Stimulated activated CD8-positive, alpha-beta memory T cell treated with anti-CD3 and anti-CD28 coated beads, Interleukin-4, amount 100 ng/mL, for 48 hours (primary cell): Measurements from ENCODE around the gene HAND2.
A peak's percentile ranks its signal among the peaks of the same experiment; 100 is the strongest.

Experiments used
- DNase-seq: peaks from one replicate; pipeline ENCODE4 v3.0.0-alpha.2; 2020

HAND2 gene

DNA sequence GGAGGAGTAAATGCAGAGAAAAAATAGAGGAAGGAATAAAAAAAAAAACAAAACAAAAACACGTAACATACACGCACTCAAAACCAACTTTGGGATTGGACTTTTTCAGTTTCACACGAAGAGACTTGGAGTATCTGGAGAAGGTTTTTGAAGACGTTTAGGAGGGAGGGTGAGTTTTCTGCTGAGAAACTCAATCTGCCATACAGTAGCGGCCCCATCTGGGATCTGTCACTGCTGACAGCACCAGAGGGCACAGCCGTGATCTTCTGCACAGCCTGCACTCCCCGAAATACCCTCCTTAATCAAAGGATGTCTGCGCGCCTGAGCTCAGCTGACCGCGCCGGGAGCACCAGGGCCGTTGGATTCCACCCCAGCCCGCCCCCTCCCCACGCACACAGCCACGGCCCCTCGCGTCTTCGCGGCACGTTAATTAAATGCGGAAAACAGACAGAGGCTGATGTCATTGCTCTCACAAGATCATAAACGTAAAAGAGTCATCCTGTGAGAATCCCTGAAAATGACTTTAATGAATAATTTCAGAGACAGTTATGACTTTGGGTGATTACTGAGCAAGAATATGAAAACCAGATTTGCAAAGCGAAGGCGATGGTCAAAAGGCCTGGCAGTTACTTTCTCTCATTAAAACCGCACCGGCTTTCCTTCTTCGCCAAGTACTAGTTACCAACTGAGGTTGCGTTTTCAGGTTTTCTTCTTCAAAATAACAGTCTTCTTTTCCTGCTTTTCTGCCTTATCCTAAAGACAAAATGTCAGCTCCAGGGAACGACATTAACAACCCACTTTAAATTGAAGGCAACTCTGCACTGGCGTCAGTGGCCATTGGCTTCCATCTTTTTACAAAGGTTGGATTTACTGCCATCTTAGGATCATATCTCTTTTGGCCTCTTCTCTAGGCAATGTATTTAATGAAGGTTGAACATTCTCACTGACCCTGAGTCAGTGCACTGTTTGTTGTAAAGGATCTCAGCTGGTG lies 10.6 kb downstream of the HAND2 start:
- no peak for DNase-seq

DNA sequence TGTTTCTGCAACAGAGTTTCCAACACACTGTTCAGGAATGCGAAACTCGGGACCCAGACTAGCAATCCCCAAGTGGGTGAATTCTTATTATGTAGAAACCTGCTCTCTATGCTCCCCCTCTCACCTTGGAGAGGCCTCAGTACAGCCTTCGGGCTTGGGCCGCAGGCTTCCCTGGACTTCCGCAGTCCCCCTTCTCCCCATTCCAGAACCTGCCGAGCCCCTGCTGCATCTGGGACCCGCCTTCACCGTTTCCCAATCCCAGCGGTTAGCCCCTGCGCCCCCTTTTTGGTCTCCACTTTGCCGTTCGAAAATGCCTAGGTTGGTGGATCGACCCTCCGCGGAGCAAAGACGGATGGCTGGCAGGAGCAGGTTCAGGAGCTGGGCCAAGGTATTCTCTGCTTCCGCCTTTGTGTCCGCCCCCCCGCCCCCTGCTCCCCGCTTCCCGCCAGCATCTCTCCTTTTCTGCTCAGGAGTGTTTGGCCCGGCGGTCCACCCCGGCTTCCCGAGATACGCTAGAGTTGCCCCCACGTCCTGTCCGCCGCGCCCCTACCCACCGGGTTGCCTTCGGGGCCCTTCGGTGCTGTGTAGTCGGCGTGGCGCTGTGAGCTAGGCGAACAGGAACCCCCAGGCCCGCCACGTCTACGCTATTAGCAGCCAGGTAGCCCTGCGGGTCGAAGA lies 11.5 kb downstream of the HAND2 start:
- no peak for DNase-seq

- no peak for DNase-seq
Observed at GRCh38 chr4:173517781-173518424, 12.1 kb downstream of the HAND2 start.

- no peak for DNase-seq
Observed at GRCh38 chr4:173516621-173517524, 13.2 kb downstream of the HAND2 start.

GRCh38 chr4:173515458-173515857 lies 14.6 kb downstream of the HAND2 start:
- no peak for DNase-seq

- DNase-seq: no peak
Observed at GRCh38 chr4:173514641-173515217, 15.3 kb downstream of the HAND2 start.

DNA sequence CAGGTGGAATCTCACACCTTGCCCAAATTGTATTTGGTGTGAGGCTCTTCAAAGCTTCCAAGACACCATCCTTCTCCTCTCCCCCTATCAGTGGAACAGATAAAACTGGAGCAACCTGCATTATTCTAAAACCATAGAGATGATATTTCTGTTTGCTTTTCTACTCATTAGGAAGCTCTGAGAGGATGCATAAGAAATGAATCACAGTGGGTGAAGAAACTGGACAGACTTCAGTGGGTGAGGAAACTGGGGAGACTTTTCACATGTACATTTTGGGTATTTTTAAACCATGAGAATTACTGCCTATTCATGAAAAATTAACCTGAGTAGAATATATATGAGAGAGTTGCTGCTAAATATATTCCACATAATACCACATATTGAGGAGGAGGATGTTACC lies 16.4 kb downstream of the HAND2 start:
- DNase-seq: no peak

- DNase-seq: no peak
Observed at GRCh38 chr4:173511787-173512361, 18.2 kb downstream of the HAND2 start.

DNA sequence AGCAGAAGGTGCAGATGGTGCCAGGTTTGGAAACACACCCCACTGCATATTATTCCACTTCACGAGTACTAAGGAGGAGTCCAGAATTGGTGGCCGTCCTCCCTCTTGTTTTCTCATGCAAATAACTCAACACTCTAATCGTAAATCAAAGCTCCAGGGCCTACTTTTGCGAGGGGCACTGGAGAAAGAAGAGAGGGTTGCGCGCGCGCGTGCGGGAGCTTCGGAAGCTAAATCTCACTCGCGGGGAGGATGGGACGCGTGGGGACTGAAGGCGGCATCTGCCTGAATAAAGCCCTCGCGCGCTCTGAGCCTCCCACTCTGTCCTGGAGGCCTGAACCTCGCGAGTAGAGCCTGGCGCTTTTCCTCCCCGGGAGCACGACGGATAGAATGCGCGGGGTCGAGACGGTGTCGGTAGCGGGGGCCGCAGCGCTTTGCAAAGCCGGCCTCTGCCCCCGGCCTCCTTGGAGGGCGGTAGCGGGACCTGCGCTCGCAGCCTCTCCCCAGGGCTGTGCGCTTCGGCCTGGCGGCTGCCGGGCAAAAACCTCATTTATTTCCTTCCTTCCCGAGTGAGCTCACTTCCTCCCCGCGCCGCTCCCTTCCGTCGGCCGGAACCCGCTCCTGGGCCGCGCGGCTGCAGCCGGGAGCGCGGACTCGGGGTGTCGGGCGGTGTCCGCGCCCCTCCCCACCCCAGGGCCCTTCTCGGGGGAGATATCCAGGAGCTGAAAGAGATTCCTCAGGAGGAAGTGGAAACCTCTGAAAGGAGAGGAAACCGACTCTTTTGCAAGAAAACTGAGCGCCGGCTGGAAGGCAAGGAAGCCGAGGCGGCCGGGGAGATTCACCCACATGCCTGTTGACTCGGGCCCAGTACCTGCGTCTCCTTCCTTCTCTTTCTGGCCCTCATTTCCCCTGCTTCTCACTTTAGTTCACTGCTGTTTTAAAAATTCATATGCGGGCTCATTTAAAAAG lies 20.7 kb downstream of the HAND2 start:
- DNase-seq: no peak

- no peak for DNase-seq
Observed at GRCh38 chr4:173508386-173509035, 21.5 kb downstream of the HAND2 start.

DNA sequence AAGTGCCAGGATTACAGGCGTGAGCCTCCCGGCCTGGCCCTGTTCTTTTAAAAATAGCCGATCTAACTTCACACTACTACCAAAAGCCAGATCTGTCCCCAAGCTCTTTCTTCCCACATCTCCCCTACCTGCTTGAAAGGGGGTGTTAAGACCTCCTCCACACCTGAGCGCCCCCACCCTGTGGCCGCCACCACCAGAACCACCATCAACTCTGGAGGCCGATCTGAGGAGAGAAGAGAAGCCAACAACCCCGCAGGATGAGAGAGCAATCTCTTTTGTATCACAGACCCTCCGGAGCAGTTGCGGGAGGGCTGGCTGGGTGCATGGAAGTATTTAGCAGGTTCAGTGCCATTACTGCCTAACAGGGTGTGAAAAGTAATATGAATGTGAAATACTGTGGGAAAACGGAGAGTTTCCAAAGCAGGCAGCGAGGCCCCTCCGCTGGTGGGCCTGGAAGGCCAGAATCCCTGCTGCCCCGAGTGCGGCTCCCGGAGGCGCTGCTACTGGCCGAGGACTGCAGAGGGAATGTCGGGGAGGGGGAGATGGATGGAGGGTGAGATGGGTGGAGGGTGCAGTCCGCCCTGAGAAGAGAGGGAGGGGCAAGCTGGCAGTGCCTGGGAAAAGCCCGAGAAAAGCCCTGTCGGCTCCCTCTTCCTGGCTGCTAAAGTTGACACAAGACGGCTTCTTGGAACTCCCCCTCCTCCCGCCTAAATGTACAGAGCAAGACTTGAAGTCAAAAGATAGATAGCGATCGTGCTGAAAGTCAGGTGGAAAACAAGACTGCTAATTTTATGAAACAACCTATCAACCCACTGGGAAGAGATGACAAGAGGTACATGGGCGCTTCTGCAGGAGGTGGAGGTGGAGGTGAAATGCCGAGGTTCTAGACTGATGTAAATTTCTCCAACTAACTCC lies 22.3 kb downstream of the HAND2 start:
- DNase-seq: no peak

DNA sequence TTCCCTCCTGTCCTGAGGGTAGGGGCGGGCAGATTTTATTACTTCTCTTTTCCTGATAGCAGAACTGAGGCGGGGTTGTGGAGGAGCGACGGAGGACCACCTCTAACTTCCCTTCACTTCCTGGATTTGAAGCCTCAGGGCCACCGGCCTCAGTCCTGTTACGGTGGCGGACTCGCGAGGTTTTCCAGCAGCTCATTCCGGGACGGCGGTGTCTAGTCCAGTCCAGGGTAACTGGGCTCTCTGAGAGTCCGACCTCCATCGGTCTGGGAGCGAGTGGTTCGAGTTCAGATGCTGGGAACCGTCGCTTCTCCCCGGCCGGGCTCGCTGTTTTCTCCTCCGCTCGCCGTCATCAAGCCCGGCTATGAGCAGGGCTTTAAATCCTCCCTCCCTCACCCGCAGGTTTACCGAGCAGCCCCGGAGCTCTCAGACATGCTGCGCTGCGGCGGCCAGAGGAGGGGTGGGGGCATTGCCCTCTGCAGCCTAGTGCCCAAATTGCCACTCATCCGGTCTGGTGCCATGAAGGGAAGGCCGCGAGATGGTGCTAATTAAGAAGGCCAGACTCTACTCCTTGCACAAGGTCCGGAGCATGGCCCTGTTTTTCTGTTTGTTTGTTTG lies 23.3 kb downstream of the HAND2 start:
- DNase-seq: no peak

DNA sequence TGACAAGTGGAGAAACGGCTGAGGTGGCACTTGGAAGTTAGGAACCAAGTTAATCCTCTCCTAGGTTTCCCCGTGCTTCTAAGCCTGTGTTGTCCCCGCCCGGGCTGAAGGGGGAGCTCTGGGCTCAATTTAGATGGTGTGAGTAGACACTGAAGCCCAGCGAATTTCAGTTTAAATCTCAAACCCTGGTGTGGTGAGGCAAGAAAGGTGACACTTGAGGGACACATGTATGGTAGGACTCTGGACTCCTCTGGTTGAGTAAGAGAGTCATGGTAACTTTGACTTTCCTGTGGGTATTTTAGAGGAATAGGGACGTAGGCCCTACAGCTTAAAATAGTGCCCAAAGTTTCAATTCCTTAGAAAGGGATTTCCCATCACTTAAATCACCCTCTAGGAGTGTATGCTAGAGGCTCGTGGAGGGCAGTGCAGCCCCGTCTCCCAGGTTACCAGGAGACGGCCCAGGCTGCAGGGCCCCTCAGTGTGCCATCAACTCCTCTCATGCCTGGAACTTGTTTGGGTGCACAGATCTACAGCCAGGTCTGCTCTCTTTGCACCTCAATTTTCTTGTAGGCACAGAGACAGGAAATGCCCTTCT lies 24.0 kb downstream of the HAND2 start:
- peak; percentile 74 for DNase-seq

GRCh38 chr4:173504181-173504503 lies 25.9 kb downstream of the HAND2 start:
- DNase-seq: no peak

DNA sequence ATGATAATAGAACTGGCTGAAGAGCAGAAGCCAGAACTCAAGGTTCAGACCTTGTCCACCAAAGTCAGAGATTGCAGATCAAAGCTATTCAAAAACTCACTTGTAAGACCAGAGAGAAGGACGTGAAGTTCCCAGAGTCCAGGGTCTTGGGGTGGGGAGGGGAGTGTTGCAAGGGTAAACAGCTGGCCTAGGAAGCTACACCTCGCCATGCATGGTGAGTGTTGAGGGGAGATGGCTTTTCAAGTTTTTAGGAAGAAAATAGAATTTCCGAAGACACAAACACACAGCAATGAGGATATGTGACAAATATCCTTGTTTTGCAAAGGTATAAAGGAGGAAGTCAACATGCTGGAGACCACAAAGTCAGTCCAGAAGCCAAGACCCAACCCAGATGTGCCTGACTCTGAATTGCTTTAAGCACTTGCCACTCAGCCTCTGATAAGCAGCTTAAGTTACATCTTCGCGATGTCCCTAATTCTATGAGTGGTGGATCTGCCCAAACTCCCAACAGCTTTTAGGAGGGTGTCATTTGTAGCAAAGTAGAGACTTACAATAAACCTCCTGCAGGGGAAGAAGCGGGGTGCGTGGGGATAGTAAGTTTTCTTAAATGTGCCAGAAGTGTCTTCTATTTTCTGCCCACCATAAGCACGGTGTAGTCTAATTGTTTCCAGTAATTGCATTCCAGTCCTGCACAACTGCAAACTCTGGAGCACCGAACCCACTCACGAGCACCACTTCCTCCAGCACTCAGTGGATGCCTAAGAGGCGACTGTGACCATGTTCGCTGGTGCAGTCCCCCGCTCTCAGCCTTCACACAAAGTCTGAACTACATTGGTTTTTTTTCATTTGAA lies 26.5 kb downstream of the HAND2 start:
- DNase-seq: no peak

DNA sequence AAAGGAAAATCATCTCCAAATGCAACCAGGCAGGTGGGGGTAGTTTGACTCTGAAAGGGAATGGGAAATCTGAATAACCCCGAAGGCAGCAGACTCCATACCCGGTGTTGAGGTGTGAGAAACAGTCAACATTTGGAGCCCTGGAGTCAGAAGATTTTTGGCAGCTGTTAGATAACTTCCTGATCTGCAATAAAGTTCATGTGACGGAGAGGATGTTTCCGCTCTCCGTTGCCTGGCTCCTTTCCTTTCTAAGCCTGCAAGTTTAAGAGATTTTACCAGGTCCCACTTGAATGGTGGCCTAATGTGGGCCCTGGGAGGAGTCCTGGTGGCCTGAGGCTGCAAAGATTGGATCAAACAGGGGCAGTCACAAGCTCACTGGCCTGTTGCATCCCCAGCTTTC lies 27.7 kb downstream of the HAND2 start:
- no peak for DNase-seq

- DNase-seq: no peak
Observed at GRCh38 chr4:173501592-173502150, 28.4 kb downstream of the HAND2 start.
